SK-MEL-5 (cell line): ENCODE measurements around the gene CERCAM. TPM values are rescaled to one million over a fixed set of nuclear protein-coding genes. Genes with fewer than 3 reads are reported as not detected.

Experiments used
- DNase-seq: peaks from one replicate; pipeline ENCODE4 v3.0.0-alpha.2; 2016; ENCODE audit warnings: low read depth, low spot score
- in situ Hi-C: cut with HindIII; loops from 2 replicates; pipeline ENCODE4 v1.10.0; 2016; ENCODE audit warnings: low sequenced_read_pairs, high pct_unique_total_duplicates, low pct_unique_long_range_greater_than_20kb
- total RNA-seq: library from RNA; depleted of rRNA; stranded (reverse); fragments of >200 nt; shearing (Covaris generic); gene quantifications from 2 replicates; pipeline ENCODE4 v1.2.3, GENCODE V29; 2014; rRNA removed

The CERCAM gene
- total RNA-seq, 1 experiment from 2014 or later: 31.8 TPM

DNA sequence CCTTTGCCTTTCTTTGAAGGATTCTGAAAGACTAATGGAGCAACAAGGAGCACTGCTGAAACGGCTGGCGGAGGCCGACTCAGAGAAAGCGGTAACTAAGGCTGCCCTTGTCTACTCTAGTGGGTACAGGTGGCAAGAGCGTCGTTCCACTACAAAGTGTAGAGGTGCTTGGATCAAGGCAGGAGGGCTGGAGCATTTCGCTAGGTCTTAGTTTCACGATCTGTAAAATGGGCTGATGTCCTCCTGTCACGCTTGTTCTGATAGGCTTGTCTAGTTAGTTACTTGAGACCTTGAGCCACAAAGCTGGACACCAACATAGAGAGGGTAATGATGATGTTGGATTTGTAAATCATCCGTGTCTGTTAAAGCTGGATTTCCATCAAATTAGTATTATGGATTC, 60.9 kb downstream of the CERCAM start:
- no peak for DNase-seq
- in situ Hi-C loops: no loop called here

GRCh38 chr9:128482186-128482585, 61.5 kb downstream of the CERCAM start:
- no peak for DNase-seq
- in situ Hi-C loops: no loop called here

GRCh38 chr9:128484686-128485413, 64.2 kb downstream of the CERCAM start:
- in situ Hi-C loops: no loop called here
- DNase-seq: no peak

- DNase-seq: no peak
- in situ Hi-C loops: no loop called here
These were observed 64.8 kb downstream of the CERCAM start for GRCh38 chr9:128485414-128485855.

DNA sequence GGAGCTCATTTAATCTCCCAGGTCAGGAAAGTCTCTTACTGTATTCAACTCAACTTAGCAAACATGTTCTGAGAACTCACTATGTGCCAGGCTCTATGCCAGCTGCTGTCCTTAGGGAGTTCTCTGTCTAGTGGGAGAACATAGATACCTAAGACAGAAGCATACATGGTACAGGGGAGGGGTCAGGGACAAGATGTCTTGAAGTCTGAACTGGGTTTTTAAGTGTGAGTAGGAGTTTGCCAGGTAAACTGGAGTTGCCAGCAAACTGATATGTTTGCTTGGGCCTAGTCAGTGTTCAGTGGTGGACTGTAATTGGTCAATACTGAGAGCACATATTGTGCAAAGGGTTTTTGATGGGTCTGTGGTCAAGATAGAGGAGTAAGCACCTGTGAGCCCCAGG, 65.5 kb downstream of the CERCAM start:
- in situ Hi-C loops: no loop called here
- no peak for DNase-seq

Other genes starting within 250 kb of the CERCAM start
- gene CIZ1, start 229.3 kb upstream of the CERCAM start, total RNA-seq: 19.8 and 24.9 TPM in 2 replicates
- 0.48 and 0.61 TPM in 2 replicates for gene DNM1, start 217.5 kb upstream of the CERCAM start, total RNA-seq
- 73.6 and 75.3 TPM in 2 replicates for gene GOLGA2, start 144.8 kb upstream of the CERCAM start, total RNA-seq
- gene SWI5, start 144.6 kb upstream of the CERCAM start, total RNA-seq: 39.2 and 42.2 TPM in 2 replicates
- 51.6 and 64.4 TPM in 2 replicates for gene TRUB2, start 98.4 kb upstream of the CERCAM start, total RNA-seq
- 31.5 and 38.6 TPM in 2 replicates for gene COQ4, start 98.0 kb upstream of the CERCAM start, total RNA-seq
- gene SLC27A4, start 80.3 kb upstream of the CERCAM start, total RNA-seq: 31.1 and 35.4 TPM in 2 replicates
- 86.1 and 90.1 TPM in 2 replicates for gene URM1, start 49.5 kb upstream of the CERCAM start, total RNA-seq
- gene ODF2, start 35.1 kb downstream of the CERCAM start, total RNA-seq: 33.1 and 37.7 TPM in 2 replicates
- gene GLE1, start 83.9 kb downstream of the CERCAM start, total RNA-seq: 42.2 and 43.3 TPM in 2 replicates
- 91.4 and 114 TPM in 2 replicates for gene SPTAN1, start 131.7 kb downstream of the CERCAM start, total RNA-seq
- gene DYNC2I2, start 236.0 kb downstream of the CERCAM start, total RNA-seq: 49.5 and 52.1 TPM in 2 replicates